HG03045 (cell line): Measurements from ENCODE around the gene PPFIA4.

Experiments
- ATAC-seq: cut with Tn5 transposase; IDR thresholded peaks from one replicate; pipeline ENCODE4 v1.9.1; 2021; ENCODE audit warnings: mild to moderate bottlenecking, moderate library complexity; ENCODE audit not compliant: unreplicated experiment

The PPFIA4 gene

DNA sequence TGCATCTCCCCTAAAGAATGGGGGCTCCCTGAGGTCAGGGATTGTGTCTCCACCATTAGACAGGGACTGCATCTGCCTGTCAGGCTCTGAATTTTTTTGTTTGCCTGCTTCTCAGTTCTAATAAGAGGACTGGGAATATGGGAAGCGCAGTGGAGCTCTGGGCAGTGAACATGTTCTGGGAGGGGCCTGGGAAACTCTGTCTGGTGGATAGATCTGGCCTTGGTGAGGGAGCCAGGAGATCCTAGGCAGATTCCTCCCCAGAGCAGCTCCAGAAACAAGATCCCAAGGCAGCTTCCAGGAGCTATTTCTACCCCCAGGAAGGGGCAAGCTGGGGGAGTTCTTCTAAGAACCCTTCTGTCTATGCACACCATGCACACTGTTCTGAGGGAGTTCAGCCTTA is 72.2 kb downstream of the PPFIA4 start:
- ATAC-seq = no peak

DNA sequence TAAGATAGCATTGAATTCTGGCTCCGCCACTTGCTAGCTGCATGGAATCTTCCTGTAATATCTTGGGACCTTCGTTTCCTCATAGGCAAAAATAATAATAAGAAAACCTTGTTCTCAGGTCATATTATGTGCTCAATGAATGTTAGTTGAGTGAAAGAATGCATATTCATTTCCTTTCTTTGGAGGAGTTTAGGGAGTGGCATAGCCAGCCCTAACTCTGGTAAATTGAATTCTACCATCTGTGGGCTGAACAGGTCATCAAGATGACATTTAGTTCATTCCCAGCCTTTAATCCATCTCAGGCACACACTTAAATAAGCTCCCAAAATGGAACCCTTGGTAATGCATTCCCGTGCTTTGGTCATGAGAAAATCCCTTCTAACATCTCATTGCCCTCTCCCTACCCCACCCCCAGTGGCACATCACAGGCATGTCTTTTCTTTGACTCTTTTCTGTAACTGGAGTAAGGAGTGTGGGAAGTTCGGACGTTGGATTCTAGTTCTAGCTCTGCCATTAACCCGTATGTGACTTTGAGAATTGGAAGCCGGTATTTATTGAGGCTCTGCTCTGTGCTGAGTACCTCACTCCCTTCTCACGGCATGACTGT is 72.7 kb downstream of the PPFIA4 start:
- no peak for ATAC-seq

DNA sequence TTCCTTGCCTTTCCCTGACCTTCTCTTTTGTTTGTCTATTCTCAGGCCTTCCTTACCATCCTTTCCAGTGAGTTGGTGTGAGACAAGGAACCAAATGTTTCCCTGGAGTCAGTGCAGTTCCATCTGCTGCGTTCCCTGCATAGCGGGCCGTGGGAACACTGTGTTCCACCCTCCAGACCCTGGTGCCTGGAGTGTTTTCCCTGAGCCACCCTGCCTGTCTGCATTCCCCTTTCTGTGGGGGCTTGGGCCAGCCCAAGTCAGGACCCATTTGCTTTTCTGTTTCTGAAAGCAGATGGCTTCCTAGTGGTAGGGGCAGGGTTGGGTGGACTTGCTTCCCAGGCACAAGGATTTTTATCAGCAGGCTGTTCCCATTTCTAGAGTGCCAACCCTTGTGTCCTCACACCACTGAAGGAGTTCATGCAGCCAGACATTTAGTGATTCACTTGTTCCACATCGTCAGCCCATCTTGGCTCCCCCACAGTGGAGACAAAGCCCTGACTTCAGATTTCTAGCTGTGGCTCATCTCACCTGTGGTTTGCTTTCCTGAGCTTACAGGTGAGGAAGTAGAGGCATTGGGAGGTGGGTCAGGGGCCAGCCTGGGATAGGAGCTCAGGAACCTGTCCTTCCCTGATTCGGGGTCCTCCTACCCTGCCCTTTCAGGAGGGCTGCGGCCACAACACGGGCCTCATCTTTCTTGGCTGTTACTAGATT is 73.7 kb downstream of the PPFIA4 start:
- ATAC-seq = no peak

DNA sequence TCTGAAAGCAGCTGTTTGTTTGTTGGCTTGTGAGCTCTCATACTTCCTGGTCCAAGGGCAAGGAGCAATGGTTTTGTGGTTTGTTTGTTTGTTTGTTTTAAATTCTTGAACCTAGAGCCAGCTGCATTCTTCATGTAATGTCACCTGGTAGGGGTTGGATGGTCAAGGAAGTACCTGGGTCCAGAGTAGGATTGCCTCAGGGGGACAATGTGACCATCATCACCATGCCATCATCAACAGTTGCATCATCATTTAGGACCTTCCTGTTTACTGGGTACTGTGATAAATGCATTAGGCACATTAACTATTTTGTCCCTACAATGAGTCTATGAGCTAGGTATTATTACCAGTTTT is 74.2 kb downstream of the PPFIA4 start:
- ATAC-seq = no peak

DNA sequence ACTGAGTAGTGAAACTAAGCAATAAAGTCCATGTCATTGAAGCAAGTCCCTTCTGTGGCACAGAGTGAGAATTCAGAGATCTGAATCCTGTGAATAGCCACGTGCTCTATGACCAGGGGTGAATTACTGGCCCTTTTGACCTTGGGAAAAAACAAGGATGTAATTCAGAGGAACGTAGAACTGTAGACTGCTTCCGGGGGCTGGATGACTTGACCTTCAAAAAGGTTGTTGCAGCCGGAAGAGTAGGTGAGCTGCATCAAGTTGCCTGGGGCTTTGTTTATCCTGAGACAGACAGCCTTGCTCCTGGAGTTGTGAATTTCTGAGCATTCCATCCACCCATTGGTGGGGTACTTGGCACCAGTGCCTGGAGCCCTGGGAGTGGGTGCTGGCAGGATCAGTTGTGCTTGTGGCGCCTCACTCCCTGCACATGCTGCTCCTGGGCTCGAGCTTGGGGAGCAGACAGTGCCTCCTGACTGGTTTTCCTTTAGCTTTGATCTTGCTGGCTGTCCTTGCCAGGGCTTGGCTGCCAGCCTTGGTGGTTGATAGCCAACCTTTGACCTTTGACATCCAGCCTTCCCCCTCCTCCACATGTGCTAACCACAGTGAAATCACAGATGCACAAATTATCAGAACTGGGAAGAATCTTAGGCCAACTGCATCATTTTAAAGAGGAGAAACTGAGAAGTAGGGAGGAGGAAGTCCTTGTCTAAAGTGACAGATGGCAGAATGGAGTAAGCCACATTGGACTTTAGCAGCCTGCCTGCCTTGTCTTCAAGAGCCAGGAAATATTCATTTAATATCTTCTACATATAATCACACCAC is 75.7 kb downstream of the PPFIA4 start:
- ATAC-seq = no peak

DNA sequence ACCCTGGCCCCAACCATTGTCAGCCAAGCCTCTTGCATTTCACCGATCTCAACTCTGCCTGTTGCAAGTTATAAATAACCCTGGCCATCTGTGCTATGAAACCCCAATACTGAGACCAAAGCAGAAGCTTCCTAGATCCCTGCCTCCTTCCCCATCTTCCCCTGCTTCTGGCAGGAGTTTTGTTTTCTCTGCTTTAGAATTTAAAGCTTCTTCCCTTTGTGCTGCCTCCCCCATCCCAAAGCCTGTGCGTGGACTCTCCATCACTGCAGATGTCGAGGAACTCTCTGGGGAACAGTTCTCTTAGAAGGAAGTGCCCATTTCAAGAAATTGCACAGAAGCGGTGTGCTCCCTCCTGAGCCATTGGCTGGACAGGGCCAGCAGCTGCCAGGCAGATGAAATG is 76.9 kb downstream of the PPFIA4 start:
- ATAC-seq = no peak

DNA sequence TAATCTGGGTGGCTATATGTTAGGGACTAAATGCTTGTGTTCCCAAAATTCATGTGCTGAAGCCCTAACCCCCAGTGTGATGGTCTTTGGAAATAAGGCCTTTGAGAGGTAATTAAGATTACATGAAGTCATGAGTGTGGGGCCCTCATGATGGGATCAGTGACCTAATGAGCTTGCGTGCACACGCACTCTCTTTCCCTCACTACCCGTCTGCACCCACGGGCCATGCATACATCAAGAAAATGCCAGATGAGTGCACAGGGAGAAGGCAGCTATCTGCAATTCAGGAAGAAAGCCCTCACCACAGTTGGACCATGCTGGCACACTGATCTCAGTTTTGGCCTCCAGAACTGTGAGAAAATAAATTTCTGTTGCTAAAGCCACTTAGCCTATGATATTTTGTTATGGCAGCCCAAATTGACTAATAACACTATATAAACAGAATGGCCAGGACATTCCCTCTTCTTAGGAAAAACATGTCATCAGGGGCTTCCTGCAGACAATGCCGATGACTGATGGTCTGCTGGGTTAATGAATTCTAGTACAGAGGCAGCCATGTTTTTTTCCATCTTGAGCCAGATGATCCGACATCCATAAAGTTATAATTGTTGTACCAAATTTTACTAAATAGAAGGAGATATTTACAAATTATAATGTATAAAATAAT is 77.7 kb downstream of the PPFIA4 start:
- no peak for ATAC-seq

DNA sequence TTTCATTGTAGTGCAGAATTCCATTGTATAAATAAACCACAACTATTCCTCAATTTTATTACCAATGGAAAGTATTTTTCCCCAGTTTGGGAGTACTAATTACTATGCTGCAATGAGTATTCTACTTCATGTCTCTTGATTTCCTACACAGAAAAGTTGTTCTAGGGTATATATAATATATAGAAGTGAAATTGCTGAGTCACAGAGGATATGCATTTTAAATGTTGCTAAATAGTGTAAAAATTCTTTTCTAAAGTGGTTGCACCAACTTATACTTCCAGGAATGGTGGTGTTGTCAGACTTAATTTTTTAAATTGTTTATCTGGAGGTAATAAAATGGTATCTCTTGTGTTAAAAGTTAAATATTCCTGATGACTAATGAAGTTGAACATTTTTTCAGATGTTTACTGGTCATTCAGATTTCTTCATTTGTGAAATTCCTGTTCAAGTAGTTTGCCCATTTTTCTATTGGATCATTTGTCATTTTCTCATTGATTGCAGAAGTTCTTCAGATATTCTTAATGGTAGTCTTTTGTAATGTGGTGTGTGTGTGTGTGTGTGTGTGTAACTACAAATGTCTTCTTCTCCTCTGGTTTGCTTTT is 78.6 kb downstream of the PPFIA4 start:
- no peak for ATAC-seq

DNA sequence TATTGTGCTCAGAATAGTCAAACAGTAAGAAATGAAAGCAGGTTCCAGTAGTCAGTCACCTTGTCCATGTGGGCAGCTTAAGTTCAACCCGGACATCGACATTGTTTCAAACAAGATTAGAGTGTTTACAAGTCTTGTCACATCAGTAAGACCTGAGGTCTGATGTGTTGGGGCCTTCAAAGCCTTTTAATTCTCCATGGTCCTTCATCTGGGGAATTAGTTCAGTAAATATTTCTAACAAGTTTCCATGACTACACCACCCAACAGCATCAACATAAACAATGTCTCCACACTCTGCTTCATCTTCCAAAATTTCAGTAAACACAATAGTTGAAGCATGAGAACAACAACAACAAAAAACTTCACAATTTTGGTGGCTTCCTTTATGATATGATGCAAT is 86.2 kb downstream of the PPFIA4 start:
- ATAC-seq = no peak

DNA sequence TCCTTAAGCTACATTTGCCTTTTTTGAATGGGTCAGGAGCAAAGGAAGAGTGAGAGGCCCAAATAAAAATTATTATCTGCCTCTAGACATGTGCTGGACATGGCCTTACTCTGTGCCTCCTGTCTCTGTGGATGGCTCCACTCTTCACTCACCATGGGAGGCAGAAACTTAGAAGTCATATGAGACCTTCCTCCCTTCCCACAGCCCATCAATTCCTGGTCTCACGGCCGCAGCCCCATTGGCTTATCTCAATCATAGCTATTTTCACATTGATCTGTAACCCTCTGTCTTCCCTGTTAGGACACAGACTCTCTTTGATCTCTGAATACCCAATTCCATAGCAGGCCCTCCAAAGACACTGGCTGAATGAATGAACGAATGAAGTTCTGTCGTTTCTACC is 87.0 kb downstream of the PPFIA4 start:
- ATAC-seq = no peak

DNA sequence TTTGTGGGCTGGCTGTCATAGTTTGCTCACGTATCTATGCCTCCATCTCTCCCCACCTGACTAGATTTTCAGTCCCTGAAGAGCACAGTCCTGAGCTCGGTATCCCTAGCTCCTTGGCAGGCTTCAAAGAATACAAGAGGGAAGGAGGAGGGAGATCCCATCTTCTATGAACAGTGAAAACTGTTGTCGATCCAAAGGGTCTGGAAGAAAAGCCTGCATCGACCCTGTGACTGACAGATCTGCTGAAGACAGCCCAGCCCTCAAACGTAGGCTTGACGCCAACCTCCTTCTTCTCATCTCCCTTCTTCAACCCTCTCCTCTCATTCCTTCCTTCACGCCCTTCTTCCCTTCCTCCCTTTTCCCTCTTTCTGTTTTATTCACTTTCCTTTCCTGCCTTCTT is 87.9 kb downstream of the PPFIA4 start:
- ATAC-seq = no peak

DNA sequence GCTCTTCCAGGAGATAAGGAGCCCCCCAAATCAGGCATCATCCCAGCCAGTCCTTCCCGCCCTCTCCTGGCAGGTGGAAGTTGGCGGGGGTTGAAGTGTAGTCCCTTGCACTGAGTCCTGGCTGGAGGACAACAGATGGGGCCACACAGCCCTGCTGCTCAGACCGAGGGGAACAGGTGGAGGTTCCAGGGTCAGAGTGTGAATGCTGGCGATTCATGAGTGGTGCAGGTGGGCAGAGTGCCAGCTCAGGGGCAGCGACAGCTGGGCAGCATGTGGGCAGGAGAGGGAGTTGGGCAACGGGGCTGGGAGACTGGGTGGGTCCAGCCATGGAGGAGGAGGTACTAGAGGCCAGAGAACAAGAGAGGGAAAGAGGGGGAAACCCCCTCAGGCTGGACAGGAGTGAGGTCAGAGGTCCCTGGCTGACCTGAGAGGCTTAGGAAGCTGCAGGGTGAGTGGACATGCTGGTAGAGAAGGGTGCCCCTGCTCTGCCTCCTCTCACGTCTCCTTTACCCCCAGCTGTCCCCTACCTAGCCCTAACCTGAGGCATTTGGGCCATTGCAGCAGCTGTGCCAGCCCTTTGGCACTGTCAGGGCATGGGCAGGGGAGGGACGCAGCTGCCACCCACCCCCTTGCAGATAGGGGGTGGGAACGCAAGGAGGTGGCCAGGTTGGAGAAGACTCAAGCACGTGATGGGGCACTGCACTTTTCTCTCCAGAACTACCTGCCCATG is 90.0 kb downstream of the PPFIA4 start:
- no peak for ATAC-seq

DNA sequence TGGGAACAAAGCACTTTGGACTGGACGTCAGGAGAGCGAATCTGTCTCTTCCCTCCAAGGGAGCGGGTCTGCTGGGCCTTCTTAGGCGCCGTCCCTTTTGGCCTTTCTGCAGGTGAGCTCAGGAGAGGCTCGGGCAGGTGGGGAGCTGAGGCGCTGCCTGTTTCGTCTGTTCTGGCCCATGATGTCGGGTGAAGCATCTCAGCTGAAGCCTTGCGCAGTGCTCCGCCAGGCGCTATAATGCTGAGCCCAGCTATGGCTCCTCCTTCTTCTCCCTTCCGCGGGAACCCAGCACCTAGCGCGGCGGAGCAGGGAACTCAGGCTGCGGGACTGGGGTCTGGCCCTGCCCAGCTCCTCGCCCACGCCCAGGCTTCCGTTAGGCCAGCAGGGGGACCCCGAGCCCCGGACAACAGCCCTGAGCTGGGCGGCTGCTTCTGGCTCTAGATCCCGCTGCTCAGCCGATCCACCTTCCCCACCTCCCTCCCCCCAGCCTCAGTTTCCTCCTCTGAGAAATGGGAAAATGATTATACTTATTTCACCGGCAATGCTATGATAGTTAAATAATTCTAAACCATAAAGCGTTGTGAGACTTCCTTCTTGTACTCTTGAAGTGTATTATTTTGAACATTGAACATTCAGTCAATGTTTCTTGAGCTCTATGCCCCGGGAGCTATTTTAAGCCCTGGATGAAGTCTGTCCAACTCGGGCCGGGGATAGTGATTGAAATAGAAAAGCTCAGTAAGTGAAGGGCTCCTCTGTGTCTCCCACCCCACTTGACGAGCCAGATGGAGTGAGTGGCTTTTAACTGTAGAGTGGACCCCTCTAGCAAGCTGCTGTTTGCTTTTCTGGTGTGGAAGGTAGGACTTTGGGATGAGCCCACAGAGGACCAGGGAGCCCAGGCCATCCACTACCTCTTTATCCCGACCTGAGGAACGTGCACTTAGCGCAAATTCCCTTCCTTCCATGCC is 91.6 kb downstream of the PPFIA4 start:
- no peak for ATAC-seq

DNA sequence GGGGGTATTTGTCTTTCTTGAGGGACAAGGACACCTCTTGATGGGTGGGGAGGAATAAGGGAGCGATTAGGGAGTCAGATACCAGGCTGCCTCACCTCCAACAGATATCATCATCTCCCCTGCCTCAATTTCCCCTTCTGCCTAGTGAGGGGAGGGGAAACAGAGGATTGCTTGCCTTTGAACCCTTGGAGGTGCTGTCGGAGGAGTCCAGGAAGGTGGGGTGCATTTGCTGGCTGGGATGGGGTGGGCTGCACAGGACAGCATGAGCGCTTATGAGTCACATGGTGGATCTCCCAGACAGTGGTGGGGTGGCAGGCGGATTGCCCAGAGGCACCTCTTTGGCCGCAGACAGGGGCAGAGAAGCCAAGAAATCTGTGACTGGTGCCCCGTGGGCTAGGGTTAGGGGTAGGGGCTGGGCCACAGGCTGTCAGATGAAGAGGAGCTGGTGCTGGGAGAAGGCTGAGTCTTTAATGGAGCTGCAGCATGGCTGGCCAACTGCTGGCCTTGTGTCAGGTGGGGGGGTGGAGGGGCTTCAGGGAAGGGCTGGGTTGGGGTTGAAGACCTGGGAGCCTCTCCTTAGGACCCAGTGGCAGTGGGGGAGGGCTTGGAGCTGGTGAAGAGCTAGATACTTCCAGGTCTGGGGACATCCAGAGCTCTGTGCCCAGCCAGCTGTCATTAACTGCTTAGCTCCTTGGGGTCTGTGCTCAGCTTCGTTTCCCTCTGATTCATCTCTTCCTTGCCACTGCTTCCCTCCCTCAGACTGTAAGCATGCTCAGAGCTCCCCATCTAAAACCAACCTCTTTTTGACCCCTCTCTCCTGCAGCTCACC is 94.2 kb downstream of the PPFIA4 start:
- no peak for ATAC-seq

DNA sequence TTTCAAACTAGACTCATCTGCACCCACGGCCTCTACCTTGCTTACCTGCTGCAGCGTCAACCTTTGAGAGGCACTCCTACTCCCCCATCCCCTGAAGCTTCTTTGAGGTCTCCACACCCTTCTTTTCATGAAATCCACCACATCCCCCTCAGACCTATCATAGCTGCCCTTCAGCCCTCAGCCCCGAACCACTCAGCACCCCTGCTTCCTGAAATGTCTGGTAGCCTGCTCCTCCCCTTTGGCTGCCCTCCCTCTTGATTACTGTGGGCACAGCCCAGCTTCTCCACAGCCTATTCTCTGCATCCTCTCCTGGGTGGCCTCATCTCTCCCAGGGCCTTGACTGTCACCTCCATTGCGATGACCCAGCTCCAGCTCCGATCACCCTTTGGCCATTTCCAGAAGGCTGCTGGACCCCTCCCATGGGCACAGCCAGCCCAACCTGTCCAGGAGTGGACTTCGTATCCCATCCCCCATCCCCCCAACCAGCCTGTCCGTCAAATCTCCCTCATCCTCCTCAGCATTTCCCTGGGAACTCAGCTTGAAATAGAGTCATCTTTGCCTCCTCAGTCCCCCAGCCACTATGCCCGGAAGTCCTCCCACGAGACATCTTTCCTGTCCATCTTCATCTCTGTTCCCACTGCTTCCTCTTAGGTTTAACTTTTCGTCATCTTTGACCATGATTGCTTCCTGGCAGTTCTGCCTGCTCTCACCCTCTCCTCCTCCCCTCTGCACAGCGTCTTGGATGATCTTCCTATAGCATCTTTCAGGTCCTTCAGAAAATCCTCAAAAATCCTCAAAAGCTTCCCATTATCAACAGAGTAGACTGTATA is 95.1 kb downstream of the PPFIA4 start:
- ATAC-seq = no peak

DNA sequence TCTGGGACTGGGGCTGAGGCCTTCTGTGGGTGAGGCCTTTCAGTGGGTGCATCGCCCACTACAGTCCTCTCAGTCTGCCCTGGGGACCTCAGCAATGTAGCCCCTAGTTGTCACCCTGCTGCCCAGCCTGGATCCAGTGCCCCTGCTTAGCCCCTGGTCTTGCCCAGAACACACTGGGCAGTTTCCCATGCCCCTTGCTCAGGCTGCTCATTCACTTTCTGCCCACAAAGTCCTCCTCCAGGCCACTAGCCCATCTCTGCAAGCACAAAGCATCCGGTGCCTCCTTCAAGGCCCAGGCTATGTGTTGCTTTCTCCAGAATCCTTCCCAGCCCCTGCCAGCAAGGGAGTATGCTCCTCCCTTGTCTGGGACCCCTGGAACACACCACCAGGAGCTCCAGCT is 95.9 kb downstream of the PPFIA4 start:
- no peak for ATAC-seq

DNA sequence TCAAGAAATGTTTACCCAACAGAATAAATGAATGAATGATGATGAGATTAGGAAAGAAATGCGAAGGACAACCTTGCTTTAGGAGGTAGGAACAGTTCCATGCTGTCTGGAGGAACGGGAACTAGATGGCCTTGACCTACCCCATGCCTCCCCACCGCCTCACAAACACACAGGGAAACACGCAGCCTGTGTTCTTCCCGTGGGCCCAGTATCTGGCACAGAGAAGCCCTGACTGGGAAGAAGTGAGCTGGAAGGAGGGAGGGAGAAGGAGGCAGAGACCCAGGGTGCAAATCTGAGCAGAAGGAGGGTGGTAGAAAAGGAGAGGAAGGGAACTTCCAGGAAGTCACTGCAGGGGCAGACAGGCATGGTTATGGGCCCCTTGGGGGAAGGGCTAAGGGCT is 97.7 kb downstream of the PPFIA4 start:
- ATAC-seq = no peak
